Neural crest cell (in vitro differentiated cells): Measurements from ENCODE around the gene SLC12A7. TPM values are rescaled to one million over a fixed set of nuclear protein-coding genes. Genes with fewer than 3 reads are reported as not detected.

Experiments
- DNase-seq: peaks from one replicate; pipeline ENCODE4 v3.0.0; 2021; ENCODE audit warnings: low read depth, mixed read lengths, low spot score
- H3K27ac Mint-ChIP-seq: one replicate; pipeline ENCODE4 v1.8.0; 2021; ENCODE audit warnings: mild to moderate bottlenecking, mixed read lengths; ENCODE audit not compliant: unreplicated experiment
- H3K27me3 Mint-ChIP-seq: 2 replicates; pipeline ENCODE4 v1.8.0; 2021; ENCODE audit warnings: low read depth, mild to moderate bottlenecking, mixed read lengths
- H3K36me3 Mint-ChIP-seq: 2 replicates; pipeline ENCODE4 v1.8.0; 2021; ENCODE audit warnings: low read depth, mild to moderate bottlenecking, mixed read lengths
- H3K4me1 Mint-ChIP-seq: 2 replicates; pipeline ENCODE4 v1.8.0; 2021; ENCODE audit warnings: mixed read lengths
- H3K4me3 Mint-ChIP-seq: one replicate; pipeline ENCODE4 v1.8.0; 2021; ENCODE audit warnings: mild to moderate bottlenecking, mixed read lengths
- H3K9me3 Mint-ChIP-seq: 2 replicates; pipeline ENCODE4 v1.8.0; 2021; ENCODE audit warnings: mixed read lengths
- CTCF ChIP-seq: fragments of 200-600 bp; sonication (generic); conservative IDR thresholded peaks from 2 replicates; pipeline ENCODE4 v1.5.0; 2021; ENCODE audit warnings: antibody characterized with exemption, mild to moderate bottlenecking
- total RNA-seq: library from RNA; stranded (reverse); gene quantifications from 2 replicates; pipeline ENCODE4 v1.2.1, GENCODE V29; 2021

The SLC12A7 gene
- total RNA-seq, 1 donor from 2014 or later: 40.7 TPM

- H3K4me1 Mint-ChIP-seq: peaks cover 11% of the 10 kb centered on the region
- no peaks in the 10 kb centered on the region for H3K27me3 Mint-ChIP-seq
- H3K9me3 Mint-ChIP-seq: no peaks in the 10 kb centered on the region
- no peak for TF ChIP-seq CTCF
- no peak overlapping the region for H3K27ac Mint-ChIP-seq
- H3K4me3 Mint-ChIP-seq: no peak overlapping the region
- no peaks in the 10 kb centered on the region for H3K36me3 Mint-ChIP-seq
- DNase-seq: no peak
Observed at GRCh38 chr5:1021136-1021968, 90.5 kb downstream of the SLC12A7 start.

GRCh38 chr5:1020452-1020961, 91.4 kb downstream of the SLC12A7 start:
- no peak overlapping the region for H3K27ac Mint-ChIP-seq
- no peak overlapping the region for H3K4me3 Mint-ChIP-seq
- no peak for DNase-seq
- H3K9me3 Mint-ChIP-seq: no peaks in the 10 kb centered on the region
- H3K4me1 Mint-ChIP-seq: peaks cover 11% of the 10 kb centered on the region
- H3K27me3 Mint-ChIP-seq: no peaks in the 10 kb centered on the region
- no peaks in the 10 kb centered on the region for H3K36me3 Mint-ChIP-seq
- no peak for TF ChIP-seq CTCF

GRCh38 chr5:1019001-1019905, 92.6 kb downstream of the SLC12A7 start:
- no peak overlapping the region for H3K4me3 Mint-ChIP-seq
- no peaks in the 10 kb centered on the region for H3K36me3 Mint-ChIP-seq
- no peak for TF ChIP-seq CTCF
- no peak overlapping the region for H3K27ac Mint-ChIP-seq
- H3K27me3 Mint-ChIP-seq: no peaks in the 10 kb centered on the region
- no peak for DNase-seq
- peaks cover 11% of the 10 kb centered on the region for H3K4me1 Mint-ChIP-seq
- H3K9me3 Mint-ChIP-seq: no peaks in the 10 kb centered on the region

GRCh38 chr5:1018596-1018995, 93.3 kb downstream of the SLC12A7 start:
- no peak for TF ChIP-seq CTCF
- Mint-ChIP-seq H3K4me1 (peaks cover 11% of the 10 kb centered on the region), H3K36me3 (no peaks in the 10 kb centered on the region), H3K9me3 (no peaks in the 10 kb centered on the region), H3K27me3 (no peaks in the 10 kb centered on the region), H3K4me3 (no peak overlapping the region), H3K27ac (no peak overlapping the region)
- no peak for DNase-seq

GRCh38 chr5:1017691-1018455, 94.0 kb downstream of the SLC12A7 start:
- Mint-ChIP-seq H3K36me3 (no peaks in the 10 kb centered on the region), H3K4me1 (peaks cover 11% of the 10 kb centered on the region), H3K27ac (no peak overlapping the region), H3K9me3 (no peaks in the 10 kb centered on the region), H3K27me3 (no peaks in the 10 kb centered on the region), H3K4me3 (no peak overlapping the region)
- no peak for TF ChIP-seq CTCF
- DNase-seq: no peak
